AG10803 (cell line): ENCODE data around the gene HOGA1.
A peak's percentile ranks its signal among the peaks of the same experiment; 100 is the strongest.

Experiments used
- DNase-seq: peaks from one replicate; pipeline ENCODE4 v3.0.0; 2010; ENCODE audit warnings: low read depth
- H3K4me3 ChIP-seq: 2 replicates; pipeline ENCODE4 v1.5.1; 2011; ENCODE audit warnings: mild to moderate bottlenecking, low read length, control low read depth
- CTCF ChIP-seq: conservative IDR thresholded peaks from 2 replicates; pipeline ENCODE4 v1.5.1; 2011; ENCODE audit warnings: mild to moderate bottlenecking, low read length, control low read depth, inconsistent platforms

Gene HOGA1

GRCh38 chr10:97540669-97541500 is 43.3 kb upstream of the HOGA1 start:
- no peak overlapping the region for H3K4me3 ChIP-seq
- TF ChIP-seq CTCF, result 0 out of 2 replicates have a peak, but pooled peaks have one; percentile 2
- DNase-seq, result no peak

- no peak for TF ChIP-seq CTCF
- peak; percentile 87 for DNase-seq
- peak overlapping the region; percentile 26; the same call in 1 of the 2 replicates for H3K4me3 ChIP-seq
Observed at GRCh38 chr10:97542169-97543024, 41.8 kb upstream of the HOGA1 start.

- peak; percentile 99 for DNase-seq
- H3K4me3 ChIP-seq, result no peak overlapping the region
- TF ChIP-seq CTCF, result no peak
Observed at GRCh38 chr10:97543025-97543546, 41.1 kb upstream of the HOGA1 start.

- no peak for TF ChIP-seq CTCF
- H3K4me3 ChIP-seq, result no peak overlapping the region
- no peak for DNase-seq
Observed at GRCh38 chr10:97546456-97547270, 37.5 kb upstream of the HOGA1 start.

- DNase-seq, result no peak
- no peak for TF ChIP-seq CTCF
- H3K4me3 ChIP-seq, result no peak overlapping the region
Observed at GRCh38 chr10:97547271-97547600, 37.0 kb upstream of the HOGA1 start.

- no peak for DNase-seq
- no peak overlapping the region for H3K4me3 ChIP-seq
- TF ChIP-seq CTCF, result no peak
Observed at GRCh38 chr10:97547962-97548361, 36.2 kb upstream of the HOGA1 start.
